Measurements from ENCODE around the gene FAM53C.

- TF ChIP-seq CTCF (IDR thresholded peaks at IDR 0.05; ENCODE audit: low read length) (no peak), EZH2 (IDR thresholded peaks at IDR 0.05; ENCODE audit: borderline replicate concordance, low read length) (no peak)
Observed at GRCh38 chr5:138339464-138339863, 1.4 kb downstream of the FAM53C start.
